WTC11 (cell line): ENCODE results near the gene UTP4.

Experiments used
- CBFB ChIP-seq: sonication (generic); formaldehyde crosslinking; IDR thresholded peaks from 2 replicates; pipeline ENCODE4 v1.8.1; 2022; ENCODE audit warnings: mild to moderate bottlenecking, low read depth, missing genetic modification reagents
- CTCF ChIP-seq: fragments of 200-600 bp; IDR thresholded peaks from 2 replicates; pipeline ENCODE4 v1.8.0; 2022; ENCODE audit warnings: antibody characterized with exemption
- IRF2 ChIP-seq: sonication (generic); formaldehyde crosslinking; IDR thresholded peaks from 2 replicates; pipeline ENCODE4 v1.8.0; 2022; ENCODE audit warnings: low read depth, missing genetic modification reagents, borderline replicate concordance
- KAT7 ChIP-seq: sonication (generic); formaldehyde crosslinking; IDR thresholded peaks from 2 replicates; pipeline ENCODE4 v1.8.1; 2023; ENCODE audit warnings: missing genetic modification reagents, mild to moderate bottlenecking, borderline replicate concordance
- MAX ChIP-seq: sonication (generic); formaldehyde crosslinking; IDR thresholded peaks from 2 replicates; pipeline ENCODE4 v1.8.0; 2022; ENCODE audit warnings: mild to moderate bottlenecking, missing genetic modification reagents
- NR1H2 ChIP-seq: sonication (generic); formaldehyde crosslinking; IDR thresholded peaks from 2 replicates; pipeline ENCODE4 v1.9.0; 2021; ENCODE audit warnings: mild to moderate bottlenecking, moderate library complexity, missing genetic modification reagents
- SMAD3 ChIP-seq: sonication (generic); formaldehyde crosslinking; IDR thresholded peaks from 2 replicates; pipeline ENCODE4 v1.8.0; 2022; ENCODE audit warnings: missing genetic modification reagents, mild to moderate bottlenecking, borderline replicate concordance
- SP1 ChIP-seq: sonication (generic); formaldehyde crosslinking; conservative IDR thresholded peaks from 2 replicates; pipeline ENCODE4 v1.8.1; 2022; ENCODE audit warnings: missing genetic modification reagents
- TEAD4 ChIP-seq: sonication (generic); formaldehyde crosslinking; IDR thresholded peaks from 2 replicates; pipeline ENCODE4 v1.8.0; 2022; ENCODE audit warnings: mild to moderate bottlenecking, missing genetic modification reagents
- TF ChIP-seq, protein P1 (sequence below): sonication (generic); formaldehyde crosslinking; IDR thresholded peaks from 2 replicates; pipeline ENCODE4 v1.8.1; 2022; ENCODE audit warnings: mild to moderate bottlenecking, missing genetic modification reagents, moderate library complexity, borderline replicate concordance
- TF ChIP-seq, protein P2 (sequence below): sonication (generic); formaldehyde crosslinking; IDR thresholded peaks from 2 replicates; pipeline ENCODE4 v1.8.1; 2022; ENCODE audit warnings: missing genetic modification reagents, borderline replicate concordance
- TF ChIP-seq, protein P3 (sequence below): sonication (generic); formaldehyde crosslinking; IDR thresholded peaks from 2 replicates; pipeline ENCODE4 v1.8.1; 2023; ENCODE audit warnings: mild to moderate bottlenecking, missing genetic modification reagents, borderline replicate concordance
- TF ChIP-seq, protein P4 (sequence below): sonication (generic); formaldehyde crosslinking; IDR thresholded peaks from 2 replicates; pipeline ENCODE4 v1.8.0; 2022; ENCODE audit warnings: mild to moderate bottlenecking, missing genetic modification reagents

- TF ChIP-seq, protein P1, sequence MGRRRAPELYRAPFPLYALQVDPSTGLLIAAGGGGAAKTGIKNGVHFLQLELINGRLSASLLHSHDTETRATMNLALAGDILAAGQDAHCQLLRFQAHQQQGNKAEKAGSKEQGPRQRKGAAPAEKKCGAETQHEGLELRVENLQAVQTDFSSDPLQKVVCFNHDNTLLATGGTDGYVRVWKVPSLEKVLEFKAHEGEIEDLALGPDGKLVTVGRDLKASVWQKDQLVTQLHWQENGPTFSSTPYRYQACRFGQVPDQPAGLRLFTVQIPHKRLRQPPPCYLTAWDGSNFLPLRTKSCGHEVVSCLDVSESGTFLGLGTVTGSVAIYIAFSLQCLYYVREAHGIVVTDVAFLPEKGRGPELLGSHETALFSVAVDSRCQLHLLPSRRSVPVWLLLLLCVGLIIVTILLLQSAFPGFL (CRISPR knock-in tag) = no peak
- no peak for TF ChIP-seq MAX (CRISPR knock-in tag)
- no peak for TF ChIP-seq CTCF
- TF ChIP-seq IRF2 (CRISPR knock-in tag) = no peak
- TF ChIP-seq SMAD3 = no peak
- TF ChIP-seq NR1H2 (CRISPR knock-in tag) = no peak
- TF ChIP-seq, protein P2, sequence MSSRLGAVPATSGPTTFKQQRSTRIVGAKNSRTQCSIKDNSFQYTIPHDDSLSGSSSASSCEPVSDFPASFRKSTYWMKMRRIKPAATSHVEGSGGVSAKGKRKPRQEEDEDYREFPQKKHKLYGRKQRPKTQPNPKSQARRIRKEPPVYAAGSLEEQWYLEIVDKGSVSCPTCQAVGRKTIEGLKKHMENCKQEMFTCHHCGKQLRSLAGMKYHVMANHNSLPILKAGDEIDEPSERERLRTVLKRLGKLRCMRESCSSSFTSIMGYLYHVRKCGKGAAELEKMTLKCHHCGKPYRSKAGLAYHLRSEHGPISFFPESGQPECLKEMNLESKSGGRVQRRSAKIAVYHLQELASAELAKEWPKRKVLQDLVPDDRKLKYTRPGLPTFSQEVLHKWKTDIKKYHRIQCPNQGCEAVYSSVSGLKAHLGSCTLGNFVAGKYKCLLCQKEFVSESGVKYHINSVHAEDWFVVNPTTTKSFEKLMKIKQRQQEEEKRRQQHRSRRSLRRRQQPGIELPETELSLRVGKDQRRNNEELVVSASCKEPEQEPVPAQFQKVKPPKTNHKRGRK = no peak
- no peak for TF ChIP-seq CBFB (CRISPR knock-in tag)
- TF ChIP-seq KAT7 (CRISPR knock-in tag) = no peak
- TF ChIP-seq, protein P3, sequence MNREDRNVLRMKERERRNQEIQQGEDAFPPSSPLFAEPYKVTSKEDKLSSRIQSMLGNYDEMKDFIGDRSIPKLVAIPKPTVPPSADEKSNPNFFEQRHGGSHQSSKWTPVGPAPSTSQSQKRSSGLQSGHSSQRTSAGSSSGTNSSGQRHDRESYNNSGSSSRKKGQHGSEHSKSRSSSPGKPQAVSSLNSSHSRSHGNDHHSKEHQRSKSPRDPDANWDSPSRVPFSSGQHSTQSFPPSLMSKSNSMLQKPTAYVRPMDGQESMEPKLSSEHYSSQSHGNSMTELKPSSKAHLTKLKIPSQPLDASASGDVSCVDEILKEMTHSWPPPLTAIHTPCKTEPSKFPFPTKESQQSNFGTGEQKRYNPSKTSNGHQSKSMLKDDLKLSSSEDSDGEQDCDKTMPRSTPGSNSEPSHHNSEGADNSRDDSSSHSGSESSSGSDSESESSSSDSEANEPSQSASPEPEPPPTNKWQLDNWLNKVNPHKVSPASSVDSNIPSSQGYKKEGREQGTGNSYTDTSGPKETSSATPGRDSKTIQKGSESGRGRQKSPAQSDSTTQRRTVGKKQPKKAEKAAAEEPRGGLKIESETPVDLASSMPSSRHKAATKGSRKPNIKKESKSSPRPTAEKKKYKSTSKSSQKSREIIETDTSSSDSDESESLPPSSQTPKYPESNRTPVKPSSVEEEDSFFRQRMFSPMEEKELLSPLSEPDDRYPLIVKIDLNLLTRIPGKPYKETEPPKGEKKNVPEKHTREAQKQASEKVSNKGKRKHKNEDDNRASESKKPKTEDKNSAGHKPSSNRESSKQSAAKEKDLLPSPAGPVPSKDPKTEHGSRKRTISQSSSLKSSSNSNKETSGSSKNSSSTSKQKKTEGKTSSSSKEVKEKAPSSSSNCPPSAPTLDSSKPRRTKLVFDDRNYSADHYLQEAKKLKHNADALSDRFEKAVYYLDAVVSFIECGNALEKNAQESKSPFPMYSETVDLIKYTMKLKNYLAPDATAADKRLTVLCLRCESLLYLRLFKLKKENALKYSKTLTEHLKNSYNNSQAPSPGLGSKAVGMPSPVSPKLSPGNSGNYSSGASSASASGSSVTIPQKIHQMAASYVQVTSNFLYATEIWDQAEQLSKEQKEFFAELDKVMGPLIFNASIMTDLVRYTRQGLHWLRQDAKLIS (CRISPR knock-in tag) = no peak
- TF ChIP-seq, protein P4, sequence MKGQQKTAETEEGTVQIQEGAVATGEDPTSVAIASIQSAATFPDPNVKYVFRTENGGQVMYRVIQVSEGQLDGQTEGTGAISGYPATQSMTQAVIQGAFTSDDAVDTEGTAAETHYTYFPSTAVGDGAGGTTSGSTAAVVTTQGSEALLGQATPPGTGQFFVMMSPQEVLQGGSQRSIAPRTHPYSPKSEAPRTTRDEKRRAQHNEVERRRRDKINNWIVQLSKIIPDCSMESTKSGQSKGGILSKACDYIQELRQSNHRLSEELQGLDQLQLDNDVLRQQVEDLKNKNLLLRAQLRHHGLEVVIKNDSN (CRISPR knock-in tag) = no peak
- TF ChIP-seq SP1 (CRISPR knock-in tag) = no peak
- TF ChIP-seq TEAD4 = no peak
Measured at GRCh38 chr16:69194488-69194887, 62.0 kb downstream of the UTP4 start.
